Parathyroid adenoma (tissue), 2 donors: Measurements from ENCODE around the gene DNAI2.

Source experiments
- H2AFZ ChIP-seq: fragments of 300-600 bp; sonication (generic); one replicate; pipeline ENCODE4 v1.7.0; 2017; ENCODE audit warnings: antibody characterized with exemption, mild to moderate bottlenecking
- H3K27ac ChIP-seq: fragments of 300-600 bp; sonication (generic); one replicate; pipeline ENCODE4 v1.7.0; 2017
- H3K27me3 ChIP-seq: fragments of 300-600 bp; sonication (generic); one replicate; pipeline ENCODE4 v1.7.0; 2017; ENCODE audit warnings: low read length; ENCODE audit not compliant: control insufficient read depth, insufficient read depth
- H3K36me3 ChIP-seq: fragments of 300-600 bp; sonication (generic); one replicate; pipeline ENCODE4 v1.7.0; 2017; ENCODE audit warnings: low read length; ENCODE audit not compliant: control insufficient read depth, insufficient read depth
- H3K4me1 ChIP-seq: fragments of 300-600 bp; sonication (generic); one replicate; pipeline ENCODE4 v1.7.0; 2017; ENCODE audit warnings: control low read depth
- H3K4me2 ChIP-seq: fragments of 300-600 bp; sonication (generic); one replicate; pipeline ENCODE4 v1.7.0; 2017; ENCODE audit warnings: low read length
- H3K4me3 ChIP-seq: fragments of 300-600 bp; sonication (generic); one replicate; pipeline ENCODE4 v1.7.0; 2017; ENCODE audit warnings: low read depth, low read length
- H3K79me2 ChIP-seq: fragments of 300-600 bp; sonication (generic); one replicate; pipeline ENCODE4 v1.7.0; 2017; ENCODE audit warnings: control low read depth
- H3K9ac ChIP-seq: fragments of 300-600 bp; sonication (generic); one replicate; pipeline ENCODE4 v1.7.0; 2017; ENCODE audit warnings: mild to moderate bottlenecking
- H3K9me3 ChIP-seq: fragments of 300-600 bp; sonication (generic); one replicate; pipeline ENCODE4 v1.7.0; 2017; ENCODE audit warnings: low read length; ENCODE audit not compliant: control insufficient read depth
- CTCF ChIP-seq: fragments of 300-600 bp; sonication (generic); IDR thresholded peaks from one replicate; pipeline ENCODE4 v1.7.0; 2017; ENCODE audit warnings: antibody characterized with exemption, mild to moderate bottlenecking
- donor health status: primary hyperparathyroidism.

The DNAI2 gene

GRCh38 chr17:74345433-74346241, 71.6 kb downstream of the DNAI2 start:
- Histone ChIP-seq H3K9ac (no peak overlapping the region), H2AFZ (no peak overlapping the region), H3K79me2 (no peaks in the 10 kb centered on the region), H3K4me1 (no peaks in the 10 kb centered on the region), H3K36me3 (no peaks in the 10 kb centered on the region), H3K27ac (no peak overlapping the region), H3K4me3 (no peak overlapping the region), H3K4me2 (no peak overlapping the region), H3K9me3 (no peaks in the 10 kb centered on the region), H3K27me3 (no peaks in the 10 kb centered on the region)
- TF ChIP-seq CTCF = no peak

- H3K9me3 ChIP-seq = no peaks in the 10 kb centered on the region
- no peak overlapping the region for H3K4me2 ChIP-seq
- no peak overlapping the region for H3K4me3 ChIP-seq
- no peak for TF ChIP-seq CTCF
- H3K27me3 ChIP-seq = no peaks in the 10 kb centered on the region
- H3K9ac ChIP-seq = no peak overlapping the region
- H3K27ac ChIP-seq = no peak overlapping the region
- H3K36me3 ChIP-seq = no peaks in the 10 kb centered on the region
- H2AFZ ChIP-seq = no peak overlapping the region
- no peaks in the 10 kb centered on the region for H3K79me2 ChIP-seq
- no peaks in the 10 kb centered on the region for H3K4me1 ChIP-seq
These were observed 73.6 kb downstream of the DNAI2 start for GRCh38 chr17:74347646-74348045.

- TF ChIP-seq CTCF = no peak
- no peak overlapping the region for H3K9ac ChIP-seq
- H3K4me1 ChIP-seq = no peaks in the 10 kb centered on the region
- no peaks in the 10 kb centered on the region for H3K27me3 ChIP-seq
- H2AFZ ChIP-seq = no peak overlapping the region
- no peaks in the 10 kb centered on the region for H3K36me3 ChIP-seq
- no peaks in the 10 kb centered on the region for H3K79me2 ChIP-seq
- no peak overlapping the region for H3K4me2 ChIP-seq
- no peaks in the 10 kb centered on the region for H3K9me3 ChIP-seq
- no peak overlapping the region for H3K27ac ChIP-seq
- no peak overlapping the region for H3K4me3 ChIP-seq
These were observed 75.1 kb downstream of the DNAI2 start for GRCh38 chr17:74349120-74349519.

- no peak overlapping the region for H2AFZ ChIP-seq
- no peak for TF ChIP-seq CTCF
- H3K4me3 ChIP-seq = no peak overlapping the region
- no peaks in the 10 kb centered on the region for H3K79me2 ChIP-seq
- no peak overlapping the region for H3K27ac ChIP-seq
- H3K4me1 ChIP-seq = no peaks in the 10 kb centered on the region
- no peaks in the 10 kb centered on the region for H3K9me3 ChIP-seq
- H3K27me3 ChIP-seq = no peaks in the 10 kb centered on the region
- no peaks in the 10 kb centered on the region for H3K36me3 ChIP-seq
- H3K9ac ChIP-seq = no peak overlapping the region
- no peak overlapping the region for H3K4me2 ChIP-seq
These were observed 76.5 kb downstream of the DNAI2 start for GRCh38 chr17:74350486-74350885.
